ENCODE results near the gene TMTC4.
A peak's percentile ranks its signal among the peaks of the same experiment; 100 is the strongest.
"Not testable (repeated sequence)": the region's sequence is repeated elsewhere in the genome, so short reads cannot be mapped to it uniquely, and the experiment has no call there.

TMTC4 gene

GRCh38 chr13:100584896-100585295 is 89.7 kb downstream of the TMTC4 start:
- no peak for DNase-seq (ENCODE audit: low spot score)

- no peak for DNase-seq (ENCODE audit: low spot score)
Observed at GRCh38 chr13:100581504-100581903, 93.1 kb downstream of the TMTC4 start.

- no peak for DNase-seq (ENCODE audit: low spot score)
Observed at GRCh38 chr13:100581030-100581429, 93.6 kb downstream of the TMTC4 start.

GRCh38 chr13:100580045-100580444 is 94.5 kb downstream of the TMTC4 start:
- DNase-seq (ENCODE audit: low spot score): no peak

- not testable (repeated sequence) for DNase-seq (ENCODE audit: low spot score)
Observed at GRCh38 chr13:100577239-100577638, 97.4 kb downstream of the TMTC4 start.

- peak; percentile 70 for DNase-seq (ENCODE audit: low spot score)
Observed at GRCh38 chr13:100573121-100573520, 101.5 kb downstream of the TMTC4 start.

- no peak for DNase-seq (ENCODE audit: low spot score)
Observed at GRCh38 chr13:100566543-100566942, 108.1 kb downstream of the TMTC4 start.

- DNase-seq (ENCODE audit: low spot score): no peak
Observed at GRCh38 chr13:100565286-100565685, 109.3 kb downstream of the TMTC4 start.

GRCh38 chr13:100564444-100565223 is 110.0 kb downstream of the TMTC4 start:
- DNase-seq (ENCODE audit: low spot score): no peak

GRCh38 chr13:100563779-100564178 is 110.8 kb downstream of the TMTC4 start:
- no peak for DNase-seq (ENCODE audit: low spot score)

GRCh38 chr13:100561599-100562204 is 112.9 kb downstream of the TMTC4 start:
- DNase-seq (ENCODE audit: low spot score): no peak

- DNase-seq (ENCODE audit: low spot score): no peak
Observed at GRCh38 chr13:100561158-100561499, 113.5 kb downstream of the TMTC4 start.

GRCh38 chr13:100560498-100561157 is 114.0 kb downstream of the TMTC4 start:
- DNase-seq (ENCODE audit: low spot score): no peak

GRCh38 chr13:100559886-100560285 is 114.7 kb downstream of the TMTC4 start:
- DNase-seq (ENCODE audit: low spot score): no peak

Measured in putamen (tissue), 1 donor.